Activated T-cell treated with anti-CD3 and anti-CD28 coated beads, Interleukin-2, amount 50 U/mL, for 1 hour (primary cell): ENCODE measurements around the gene C22orf15.

Experiments
- DNase-seq: peaks from one replicate; pipeline ENCODE4 v3.0.0-alpha.2; 2020

The C22orf15 gene

GRCh38 chr22:23790819-23791737 is 28.3 kb downstream of the C22orf15 start:
- DNase-seq: no peak

GRCh38 chr22:23791738-23792645 is 29.2 kb downstream of the C22orf15 start:
- DNase-seq: no peak

DNA sequence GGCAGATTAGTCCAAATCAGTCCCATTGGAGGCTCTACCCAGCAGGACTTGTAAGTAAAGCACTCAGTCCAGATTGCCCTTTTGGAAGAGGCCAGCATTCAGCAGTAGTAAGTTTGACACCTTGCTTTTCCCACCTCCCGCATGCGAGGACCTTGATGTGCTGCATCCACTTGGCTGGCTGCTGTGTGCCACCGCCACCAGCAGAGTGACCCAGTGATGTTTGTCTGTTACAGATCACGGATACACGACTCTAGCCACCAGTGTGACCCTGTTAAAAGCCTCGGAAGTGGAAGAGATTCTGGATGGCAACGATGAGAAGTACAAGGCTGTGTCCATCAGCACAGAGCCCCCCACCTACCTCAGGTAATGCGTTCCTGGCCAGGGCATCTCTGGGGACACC is 30.5 kb downstream of the C22orf15 start:
- no peak for DNase-seq

- no peak for DNase-seq
Measured at GRCh38 chr22:23796461-23796860, 33.7 kb downstream of the C22orf15 start.

DNA sequence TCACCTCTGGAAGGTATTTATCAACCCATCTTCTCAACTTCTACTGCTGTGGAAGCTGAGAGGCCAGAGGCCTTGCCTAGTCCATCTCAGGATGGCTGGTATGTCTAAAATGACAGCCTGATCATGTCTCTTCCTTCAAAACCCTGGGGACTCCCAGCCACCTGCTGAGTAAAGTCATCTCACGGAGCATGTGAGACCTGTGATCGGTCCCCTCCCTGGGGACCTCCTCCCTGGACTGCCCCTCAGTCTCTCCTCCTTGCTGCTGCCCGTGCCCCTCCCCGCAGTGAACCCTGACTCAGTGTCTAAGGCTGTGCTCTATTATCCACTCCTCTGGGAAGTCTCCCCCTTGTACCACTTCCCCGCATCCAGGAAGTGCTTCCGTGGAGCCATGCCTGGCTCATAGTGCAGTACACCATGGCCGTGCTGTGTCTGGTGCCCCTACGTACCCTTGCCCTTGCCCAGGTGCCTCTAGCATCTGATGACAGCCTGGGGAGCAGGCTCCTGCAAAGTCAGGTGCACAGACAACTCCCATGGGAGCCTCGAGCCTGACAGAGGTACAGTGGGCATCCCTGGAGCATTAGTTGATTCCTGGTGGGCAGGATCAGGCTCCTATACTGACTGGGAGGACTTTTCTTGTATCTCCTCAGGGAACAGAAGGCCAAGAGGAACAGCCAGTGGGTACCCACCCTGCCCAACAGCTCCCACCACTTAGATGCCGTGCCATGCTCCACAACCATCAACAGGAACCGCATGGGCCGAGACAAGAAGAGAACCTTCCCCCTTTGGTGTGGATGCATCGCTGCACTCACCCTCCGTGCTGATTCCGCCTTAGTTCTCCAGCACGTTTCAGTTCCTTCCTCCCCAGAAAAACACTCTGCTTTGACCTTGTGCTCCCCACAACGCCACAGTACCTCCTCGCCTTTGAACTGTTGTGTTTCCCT is 37.8 kb downstream of the C22orf15 start:
- DNase-seq: no peak

DNA sequence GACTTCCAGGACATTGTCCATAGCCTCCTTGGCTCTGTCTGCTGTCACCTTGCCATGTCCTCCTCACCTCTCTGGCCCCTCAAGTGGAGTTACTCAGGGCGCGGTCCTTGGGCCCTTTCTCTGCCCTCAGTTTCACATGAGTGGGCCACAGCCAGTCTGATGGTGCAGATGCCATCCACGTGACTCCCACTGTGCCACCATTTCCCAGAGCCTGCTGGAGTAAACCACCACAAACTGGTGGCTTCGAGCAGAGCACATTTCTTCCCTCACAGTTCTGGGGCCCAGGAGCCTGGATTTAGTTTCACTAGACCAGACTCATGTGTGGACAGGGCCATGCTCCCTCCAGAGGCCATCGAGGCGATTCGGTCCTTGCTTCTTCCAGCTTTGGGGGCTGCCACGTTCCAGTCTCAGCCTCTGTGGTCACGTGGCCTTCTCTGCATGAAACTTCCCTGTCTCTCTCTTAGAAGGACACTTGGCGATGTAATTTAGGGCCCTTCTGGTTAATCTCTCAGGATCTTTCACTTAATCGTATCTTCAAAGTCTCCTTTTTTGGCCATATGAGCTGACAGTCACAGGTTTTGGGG is 38.5 kb downstream of the C22orf15 start:
- no peak for DNase-seq

DNA sequence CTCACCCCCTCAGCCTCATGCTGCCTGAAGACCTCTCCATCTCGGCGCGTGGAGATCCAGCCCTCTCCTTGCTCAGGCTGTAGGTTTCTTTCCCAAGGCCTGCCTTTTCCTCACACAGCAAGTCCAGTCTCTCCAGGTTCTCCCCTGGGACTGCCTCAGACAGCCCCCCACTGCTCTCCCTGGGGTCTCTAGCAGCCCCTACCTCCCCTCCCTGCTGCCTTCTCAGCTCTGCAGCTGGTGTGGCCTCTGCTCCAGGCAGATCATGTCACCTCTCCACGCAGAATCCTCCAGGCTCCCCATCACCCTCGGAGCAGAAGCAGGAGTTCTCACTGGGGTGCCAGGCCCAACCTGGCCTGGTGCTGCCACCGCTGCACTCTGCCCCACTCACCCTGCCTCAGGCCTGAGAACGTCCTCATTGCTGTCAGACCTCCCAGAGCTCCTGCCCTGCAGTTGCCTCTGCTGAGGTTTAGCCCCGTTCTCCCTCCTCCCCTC is 39.1 kb downstream of the C22orf15 start:
- DNase-seq: no peak

- no peak for DNase-seq
Measured at GRCh38 chr22:23803001-23803819, 40.4 kb downstream of the C22orf15 start.

DNA sequence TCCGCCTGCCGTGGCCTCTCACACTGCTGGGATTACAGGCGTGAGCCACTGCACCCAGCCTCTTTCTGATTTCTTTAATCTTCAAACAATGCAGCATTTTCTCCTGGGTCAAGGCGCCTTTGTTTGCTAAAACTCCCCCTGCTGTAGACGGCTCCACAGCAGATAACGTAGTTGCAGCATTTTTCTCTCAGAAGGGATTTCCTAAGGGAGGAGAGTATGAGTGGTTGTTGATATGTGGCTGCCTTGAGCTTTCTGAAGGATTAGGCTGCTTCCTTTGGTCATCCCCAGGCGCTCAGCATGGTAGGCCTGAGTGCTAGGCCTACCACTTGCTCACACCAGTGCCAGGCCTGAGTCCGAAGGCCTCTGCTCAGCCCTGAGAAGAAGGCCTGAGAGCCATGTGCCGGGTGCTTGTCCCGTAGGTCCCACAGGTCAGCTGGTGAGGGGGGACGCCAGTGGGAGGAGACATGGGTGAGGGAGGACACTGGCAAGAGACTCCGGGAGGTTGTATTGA is 42.0 kb downstream of the C22orf15 start:
- no peak for DNase-seq

- DNase-seq: no peak
Measured at GRCh38 chr22:23806837-23807236, 44.0 kb downstream of the C22orf15 start.

- no peak for DNase-seq
Measured at GRCh38 chr22:23812378-23812777, 49.6 kb downstream of the C22orf15 start.
